HG03066 (cell line): ENCODE data around the gene GAL.

Source experiments
- ATAC-seq: cut with Tn5 transposase; IDR thresholded peaks from one replicate; pipeline ENCODE4 v1.9.1; 2021; ENCODE audit warnings: low read depth; ENCODE audit not compliant: unreplicated experiment

The GAL gene

GRCh38 chr11:68698993-68699392, 14.6 kb downstream of the GAL start:
- ATAC-seq: no peak

GRCh38 chr11:68704887-68705286, 20.5 kb downstream of the GAL start:
- ATAC-seq: no peak

- no peak for ATAC-seq
Measured at GRCh38 chr11:68707527-68707926, 23.2 kb downstream of the GAL start.

GRCh38 chr11:68709062-68709461, 24.7 kb downstream of the GAL start:
- ATAC-seq: no peak

- no peak for ATAC-seq
Measured at GRCh38 chr11:68710409-68710808, 26.1 kb downstream of the GAL start.

- no peak for ATAC-seq
Measured at GRCh38 chr11:68711114-68711513, 26.8 kb downstream of the GAL start.

- ATAC-seq: no peak
Measured at GRCh38 chr11:68714060-68714856, 29.9 kb downstream of the GAL start.

GRCh38 chr11:68715456-68716122, 31.2 kb downstream of the GAL start:
- ATAC-seq: no peak

- ATAC-seq: no peak
Measured at GRCh38 chr11:68721075-68721474, 36.7 kb downstream of the GAL start.

- no peak for ATAC-seq
Measured at GRCh38 chr11:68722143-68722542, 37.8 kb downstream of the GAL start.

GRCh38 chr11:68724293-68724692, 39.9 kb downstream of the GAL start:
- ATAC-seq: no peak

GRCh38 chr11:68727783-68728182, 43.4 kb downstream of the GAL start:
- ATAC-seq: no peak

GRCh38 chr11:68734111-68734510, 49.8 kb downstream of the GAL start:
- no peak for ATAC-seq

GRCh38 chr11:68735125-68735524, 50.8 kb downstream of the GAL start:
- no peak for ATAC-seq

GRCh38 chr11:68735646-68736045, 51.3 kb downstream of the GAL start:
- ATAC-seq: no peak
